Activated T-cell treated with anti-CD3 and anti-CD28 coated beads, Interleukin-2, amount 50 U/mL, for 4 hours (primary cell): Measurements from ENCODE around the gene MCF2L. TPM values are rescaled to one million over a fixed set of nuclear protein-coding genes. Genes with fewer than 3 reads are reported as not detected.
"Not testable (repeated sequence)": the region's sequence is repeated elsewhere in the genome, so short reads cannot be mapped to it uniquely, and the experiment has no call there.

Experiments
- ATAC-seq, 2 donors: fragments of 200-7000 bp; cut with Tn5 transposase; one replicate each; pipeline ENCODE4 v1.10.0; 2021
- DNase-seq: peaks from one replicate; pipeline ENCODE4 v3.0.0-alpha.2; 2020
- H3K27me3 Mint-ChIP-seq: one replicate; pipeline ENCODE4 v1.8.0; 2021; ENCODE audit warnings: low read depth, mixed read lengths
- H3K36me3 Mint-ChIP-seq: one replicate; pipeline ENCODE4 v1.8.0; 2022; ENCODE audit warnings: mixed read lengths; ENCODE audit not compliant: insufficient read depth
- H3K4me1 Mint-ChIP-seq: one replicate; pipeline ENCODE4 v1.8.0; 2021; ENCODE audit warnings: low read depth, mixed read lengths
- H3K4me3 Mint-ChIP-seq: one replicate; pipeline ENCODE4 v1.8.0; 2021; ENCODE audit warnings: mild to moderate bottlenecking, moderate library complexity, mixed read lengths
- H3K9me3 Mint-ChIP-seq: one replicate; pipeline ENCODE4 v1.8.0; 2021; ENCODE audit warnings: mixed read lengths
- total RNA-seq, 3 donors: library from RNA; stranded (reverse); gene quantifications; one replicate each; pipeline ENCODE4 v1.2.1, GENCODE V29; 2021

Gene MCF2L
- total RNA-seq, 3 donors from 2014 or later: 8.6 to 9.3 (median 8.9) TPM

- peaks cover 4% of the 10 kb centered on the region for H3K9me3 Mint-ChIP-seq
- ATAC-seq (no peak), DNase-seq (no peak)
- peaks cover 34% of the 10 kb centered on the region for H3K27me3 Mint-ChIP-seq
- peaks cover 6% of the 10 kb centered on the region for H3K4me1 Mint-ChIP-seq
- no peaks in the 10 kb centered on the region for H3K36me3 Mint-ChIP-seq
- H3K4me3 Mint-ChIP-seq: no peak overlapping the region
Observed at GRCh38 chr13:112934078-112934477, 34.9 kb upstream of the MCF2L start.

GRCh38 chr13:112938680-112939079 lies 30.3 kb upstream of the MCF2L start:
- peaks cover 14% of the 10 kb centered on the region for H3K27me3 Mint-ChIP-seq
- no peaks in the 10 kb centered on the region for H3K36me3 Mint-ChIP-seq
- peaks cover 4% of the 10 kb centered on the region for H3K9me3 Mint-ChIP-seq
- ATAC-seq (no peak), DNase-seq (no peak)
- H3K4me1 Mint-ChIP-seq: peaks cover 7% of the 10 kb centered on the region
- H3K4me3 Mint-ChIP-seq: no peak overlapping the region

GRCh38 chr13:112940236-112940635 lies 28.8 kb upstream of the MCF2L start:
- Mint-ChIP-seq H3K27me3 (peaks cover 14% of the 10 kb centered on the region), H3K4me3 (no peak overlapping the region), H3K9me3 (peaks cover 4% of the 10 kb centered on the region), H3K4me1 (peaks cover 7% of the 10 kb centered on the region), H3K36me3 (no peaks in the 10 kb centered on the region)
- no peak for ATAC-seq
- DNase-seq: no peak

DNA sequence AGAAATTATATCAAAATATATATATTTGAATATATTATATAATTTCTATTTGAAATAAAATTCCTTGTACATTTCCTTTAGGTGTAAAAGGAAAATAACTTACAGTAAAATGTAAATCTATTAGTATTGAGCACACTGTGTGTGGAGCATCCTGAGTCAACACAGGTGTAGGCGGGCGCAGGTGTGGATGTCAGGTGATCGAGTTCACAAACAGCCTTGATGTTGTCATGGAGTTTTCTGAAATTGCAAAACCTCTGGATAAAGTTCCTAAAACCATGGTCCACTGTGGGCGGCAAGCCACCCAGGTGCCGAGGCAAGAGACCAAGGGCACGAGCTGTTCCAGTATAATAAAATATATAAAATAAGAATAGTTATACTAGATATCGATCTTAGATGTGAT lies 27.7 kb upstream of the MCF2L start:
- Mint-ChIP-seq H3K4me1 (peaks cover 7% of the 10 kb centered on the region), H3K4me3 (no peak overlapping the region), H3K36me3 (no peaks in the 10 kb centered on the region), H3K27me3 (peaks cover 20% of the 10 kb centered on the region), H3K9me3 (peaks cover 4% of the 10 kb centered on the region)
- no peak for ATAC-seq
- no peak for DNase-seq

- not testable (repeated sequence) for H3K9me3 Mint-ChIP-seq, H3K4me1 Mint-ChIP-seq, H3K4me3 Mint-ChIP-seq, H3K36me3 Mint-ChIP-seq, DNase-seq, ATAC-seq
- peaks cover 20% of the 10 kb centered on the region for H3K27me3 Mint-ChIP-seq
Observed at GRCh38 chr13:112941765-112942164, 27.2 kb upstream of the MCF2L start.

- H3K36me3 Mint-ChIP-seq: no peaks in the 10 kb centered on the region
- DNase-seq (peak; percentile 97), ATAC-seq (peak; percentile 96 to 97)
- H3K9me3 Mint-ChIP-seq: peaks cover under 1% of the 10 kb centered on the region
- H3K4me3 Mint-ChIP-seq: peak overlapping the region; percentile 84
- peaks cover 17% of the 10 kb centered on the region for H3K27me3 Mint-ChIP-seq
- peaks cover 7% of the 10 kb centered on the region for H3K4me1 Mint-ChIP-seq
Observed at GRCh38 chr13:112942689-112943308, 26.2 kb upstream of the MCF2L start.

GRCh38 chr13:112943309-112944125 lies 25.5 kb upstream of the MCF2L start:
- Mint-ChIP-seq H3K4me3 (peak overlapping the region; percentile 84), H3K36me3 (no peaks in the 10 kb centered on the region), H3K27me3 (peaks cover 16% of the 10 kb centered on the region), H3K9me3 (no peaks in the 10 kb centered on the region), H3K4me1 (peaks cover 7% of the 10 kb centered on the region)
- peak; percentile 63 to 64 for ATAC-seq
- no peak for DNase-seq

DNA sequence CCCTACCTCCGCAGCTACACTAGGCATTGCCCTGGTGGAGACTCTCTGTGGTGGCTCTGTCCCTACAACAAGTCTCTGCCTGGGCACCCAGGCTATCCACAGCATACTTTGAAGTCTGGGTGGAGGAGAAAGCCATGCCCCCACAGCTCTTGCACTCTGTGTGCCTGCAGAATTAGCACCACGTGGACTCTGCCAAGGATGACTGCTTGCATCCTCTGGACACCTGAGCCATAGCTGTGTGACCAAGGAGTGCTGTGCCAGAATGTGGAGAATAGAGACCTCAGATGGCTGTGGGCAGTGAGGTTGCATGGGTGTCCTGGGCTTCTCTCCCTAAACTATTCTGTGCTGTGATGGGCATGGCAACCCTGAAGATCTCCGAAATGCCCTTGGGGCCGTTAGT lies 21.2 kb upstream of the MCF2L start:
- Mint-ChIP-seq H3K27me3 (peaks cover 14% of the 10 kb centered on the region), H3K9me3 (no peaks in the 10 kb centered on the region), H3K36me3 (no peaks in the 10 kb centered on the region), H3K4me3 (no peak overlapping the region), H3K4me1 (peaks cover under 1% of the 10 kb centered on the region)
- ATAC-seq (no peak), DNase-seq (no peak)

- Mint-ChIP-seq H3K36me3 (no peaks in the 10 kb centered on the region), H3K4me1 (no peaks in the 10 kb centered on the region), H3K27me3 (peaks cover 5% of the 10 kb centered on the region), H3K4me3 (no peak overlapping the region), H3K9me3 (no peaks in the 10 kb centered on the region)
- no peak for ATAC-seq
- no peak for DNase-seq
Observed at GRCh38 chr13:112951674-112952371, 17.2 kb upstream of the MCF2L start.

DNA sequence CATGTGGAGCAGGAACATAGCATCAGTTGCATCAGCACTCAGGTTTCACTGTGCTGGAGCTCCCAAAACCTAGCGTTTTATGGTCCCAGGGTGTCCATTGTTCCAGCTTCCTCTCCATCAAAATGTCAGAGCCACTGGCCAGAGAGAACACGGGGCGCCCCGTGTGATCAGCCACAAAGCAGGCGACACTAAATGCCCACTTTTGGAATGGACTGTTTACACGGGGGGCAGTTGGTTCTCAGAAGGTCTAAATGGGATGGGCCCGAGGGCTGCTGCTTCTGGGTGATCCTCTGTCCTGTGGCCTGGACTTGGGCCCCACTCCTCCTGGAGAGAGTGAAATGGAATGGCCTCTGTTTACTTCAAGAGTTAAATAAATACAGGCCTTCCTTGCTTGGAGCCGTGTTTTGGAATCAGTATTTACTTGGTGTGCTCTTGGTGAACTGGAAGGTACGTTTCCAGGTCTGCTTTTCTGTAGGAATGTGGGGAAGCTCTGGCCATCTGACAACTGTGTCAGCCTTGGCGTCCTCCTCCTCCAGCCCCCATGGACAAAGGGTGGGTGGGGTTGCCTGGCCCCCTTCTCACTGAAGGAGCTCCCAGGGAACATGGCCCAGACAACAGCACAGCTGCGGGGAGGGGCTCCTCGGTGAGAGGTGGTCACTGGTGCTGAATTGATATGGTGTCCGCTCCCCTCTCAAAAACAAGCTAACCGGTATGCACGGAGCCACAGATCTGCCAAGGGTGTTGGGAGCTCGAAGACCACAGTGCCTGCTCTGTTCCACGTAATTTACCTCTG lies 16.1 kb upstream of the MCF2L start:
- ATAC-seq (no peak), DNase-seq (no peak)
- Mint-ChIP-seq H3K4me3 (no peak overlapping the region), H3K9me3 (no peaks in the 10 kb centered on the region), H3K4me1 (no peaks in the 10 kb centered on the region), H3K27me3 (peaks cover 5% of the 10 kb centered on the region), H3K36me3 (no peaks in the 10 kb centered on the region)

DNA sequence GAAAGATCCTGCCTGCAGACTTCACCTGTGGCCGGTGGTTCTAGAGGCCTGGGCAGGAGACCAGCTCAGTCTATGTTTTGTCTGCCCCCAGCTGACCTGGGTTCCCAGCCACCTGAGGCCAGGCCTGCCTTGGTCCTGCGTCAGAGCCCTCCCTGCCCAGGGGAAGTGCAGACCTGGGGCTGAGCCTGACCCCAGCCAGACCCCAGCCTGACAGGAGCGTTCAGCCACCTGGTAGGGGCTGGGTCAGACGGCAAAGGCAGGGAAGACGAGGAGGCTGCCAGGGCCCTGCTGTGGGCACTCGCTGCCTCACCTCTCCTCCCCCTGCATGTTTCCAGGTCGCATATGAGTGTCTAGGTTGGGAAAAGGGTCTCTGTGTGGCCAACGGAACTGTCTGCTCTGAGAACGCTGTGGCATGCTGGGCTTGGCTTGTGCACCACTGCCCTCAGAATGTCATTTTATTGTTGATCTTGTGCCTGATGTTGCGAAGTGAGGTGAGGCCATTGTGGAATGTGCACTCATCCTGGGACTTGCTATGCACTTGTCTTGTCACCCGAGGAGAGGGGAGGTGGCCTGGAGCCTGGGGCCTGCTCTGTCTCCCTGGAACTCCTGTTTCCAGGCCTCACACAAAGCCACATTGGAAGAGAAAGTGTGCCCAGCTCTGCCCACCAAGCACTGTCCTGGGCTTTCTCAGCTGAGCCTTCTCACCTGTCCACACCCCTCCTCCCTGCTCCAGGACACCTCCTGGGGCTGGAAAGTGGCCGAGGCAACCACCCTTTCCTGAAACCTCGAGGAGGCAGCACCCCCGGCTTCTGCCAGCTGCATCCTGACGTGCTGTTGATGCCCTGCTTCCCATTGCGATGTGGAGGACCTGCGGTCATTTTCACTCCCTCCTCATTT lies 15.2 kb upstream of the MCF2L start:
- Mint-ChIP-seq H3K9me3 (no peaks in the 10 kb centered on the region), H3K36me3 (no peaks in the 10 kb centered on the region), H3K4me3 (no peak overlapping the region), H3K27me3 (peaks cover 5% of the 10 kb centered on the region), H3K4me1 (no peaks in the 10 kb centered on the region)
- no peak for DNase-seq
- no peak for ATAC-seq

DNA sequence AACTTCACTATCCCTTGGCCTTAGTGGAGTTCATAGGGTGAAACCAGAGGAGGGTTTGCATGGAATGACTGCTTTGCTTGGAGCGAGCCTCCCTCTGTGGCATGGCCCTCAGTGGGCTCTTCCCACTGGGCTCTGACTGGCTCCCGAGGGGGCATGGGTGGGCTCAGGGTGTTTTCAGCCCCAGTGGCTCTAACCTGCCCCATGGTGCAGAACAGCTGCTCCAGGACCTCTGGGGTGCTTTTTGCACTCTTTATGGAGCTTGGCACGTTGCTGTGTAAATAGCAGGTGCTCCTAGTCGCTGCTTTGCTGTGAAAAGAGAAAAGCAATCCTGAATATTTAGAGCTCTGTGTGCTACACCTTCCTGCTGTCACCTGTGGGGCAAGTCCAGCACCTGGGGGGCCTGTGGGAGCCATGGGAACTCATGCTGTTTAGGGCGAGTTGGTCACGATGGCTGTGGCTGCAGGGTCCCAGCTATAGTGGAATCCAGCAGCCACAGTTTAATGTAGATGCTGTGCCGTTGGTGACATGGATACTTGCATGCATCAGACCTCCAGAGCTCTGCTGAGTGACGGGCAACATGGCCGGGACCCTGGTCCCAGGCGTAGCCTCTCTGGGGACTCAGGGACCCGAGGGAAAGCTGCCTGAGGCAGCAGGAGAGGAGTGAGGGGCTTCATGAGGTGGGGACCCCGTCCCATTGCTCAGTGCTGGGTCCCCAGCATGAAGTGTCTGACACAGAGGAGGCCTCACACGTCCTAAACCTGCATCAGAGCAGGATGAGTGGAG lies 14.3 kb upstream of the MCF2L start:
- Mint-ChIP-seq H3K36me3 (no peaks in the 10 kb centered on the region), H3K4me1 (no peaks in the 10 kb centered on the region), H3K27me3 (peaks cover 5% of the 10 kb centered on the region), H3K9me3 (no peaks in the 10 kb centered on the region), H3K4me3 (no peak overlapping the region)
- ATAC-seq (no peak), DNase-seq (no peak)
